GM10266 (cell line): ENCODE measurements around the gene CAPN15.
"Not testable (repeated sequence)": the region's sequence is repeated elsewhere in the genome, so short reads cannot be mapped to it uniquely, and the experiment has no call there.

Source experiments
- DNase-seq: peaks from one replicate; pipeline ENCODE4 v3.0.0; 2012; ENCODE audit errors: extremely low spot score
- TF ChIP-seq, protein P1 (sequence below): IDR thresholded peaks from 2 replicates; pipeline ENCODE4 v1.5.1; 2012; ENCODE audit warnings: mild to moderate bottlenecking, low read depth; ENCODE audit not compliant: control insufficient read depth, insufficient read depth; ENCODE audit errors: missing control alignments

Gene CAPN15

GRCh38 chr16:595094-595528 is 67.6 kb downstream of the CAPN15 start:
- DNase-seq, result no peak
- TF ChIP-seq, protein P1, sequence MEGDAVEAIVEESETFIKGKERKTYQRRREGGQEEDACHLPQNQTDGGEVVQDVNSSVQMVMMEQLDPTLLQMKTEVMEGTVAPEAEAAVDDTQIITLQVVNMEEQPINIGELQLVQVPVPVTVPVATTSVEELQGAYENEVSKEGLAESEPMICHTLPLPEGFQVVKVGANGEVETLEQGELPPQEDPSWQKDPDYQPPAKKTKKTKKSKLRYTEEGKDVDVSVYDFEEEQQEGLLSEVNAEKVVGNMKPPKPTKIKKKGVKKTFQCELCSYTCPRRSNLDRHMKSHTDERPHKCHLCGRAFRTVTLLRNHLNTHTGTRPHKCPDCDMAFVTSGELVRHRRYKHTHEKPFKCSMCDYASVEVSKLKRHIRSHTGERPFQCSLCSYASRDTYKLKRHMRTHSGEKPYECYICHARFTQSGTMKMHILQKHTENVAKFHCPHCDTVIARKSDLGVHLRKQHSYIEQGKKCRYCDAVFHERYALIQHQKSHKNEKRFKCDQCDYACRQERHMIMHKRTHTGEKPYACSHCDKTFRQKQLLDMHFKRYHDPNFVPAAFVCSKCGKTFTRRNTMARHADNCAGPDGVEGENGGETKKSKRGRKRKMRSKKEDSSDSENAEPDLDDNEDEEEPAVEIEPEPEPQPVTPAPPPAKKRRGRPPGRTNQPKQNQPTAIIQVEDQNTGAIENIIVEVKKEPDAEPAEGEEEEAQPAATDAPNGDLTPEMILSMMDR, result no peak

GRCh38 chr16:595942-596735 is 68.6 kb downstream of the CAPN15 start:
- DNase-seq, result no peak
- TF ChIP-seq, protein P1, result no peak

GRCh38 chr16:596736-597060 is 69.2 kb downstream of the CAPN15 start:
- no peak for DNase-seq
- TF ChIP-seq, protein P1, result no peak

DNA sequence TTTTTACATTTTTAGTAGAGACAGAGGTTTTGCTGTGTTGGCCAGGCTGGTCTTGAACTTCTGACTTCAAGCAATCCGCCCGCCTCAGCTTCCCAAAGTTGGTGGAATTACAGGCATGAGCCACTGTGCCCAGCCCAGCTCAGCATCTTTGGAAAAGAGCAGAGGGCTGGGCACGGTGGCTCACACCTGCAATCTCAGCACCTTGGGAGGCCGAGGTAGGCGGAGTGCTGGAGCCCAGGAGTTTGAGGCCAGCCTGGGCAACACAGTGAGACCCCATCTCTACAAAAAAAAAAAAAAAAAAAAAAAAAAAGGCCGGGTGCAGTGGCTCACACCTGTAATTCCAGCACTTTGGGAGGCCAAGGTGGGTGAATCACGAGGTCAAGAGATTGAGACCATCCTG is 70.1 kb downstream of the CAPN15 start:
- DNase-seq, result not testable (repeated sequence)

GRCh38 chr16:598823-599739 is 71.6 kb downstream of the CAPN15 start:
- no peak for DNase-seq
- TF ChIP-seq, protein P1, result no peak

DNA sequence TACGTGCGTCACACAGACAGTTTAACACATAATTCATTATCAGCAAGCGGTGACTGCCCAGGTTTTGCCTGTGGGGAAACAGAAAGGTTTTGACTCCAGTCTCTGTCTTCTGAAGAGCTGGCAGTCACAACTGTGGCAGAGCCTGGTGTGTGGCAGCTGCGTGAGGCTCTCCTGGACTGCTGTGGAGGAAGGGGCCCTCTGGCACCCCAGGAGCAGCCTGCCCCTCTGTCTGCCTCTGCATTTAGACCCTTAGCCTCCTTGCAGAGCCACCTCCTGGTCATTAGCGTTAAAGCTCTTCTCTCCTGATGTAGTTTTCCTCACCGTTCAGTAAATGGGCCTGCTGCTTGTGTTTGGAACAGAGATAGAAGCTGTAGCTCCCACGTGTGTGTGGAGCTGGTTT is 73.3 kb downstream of the CAPN15 start:
- DNase-seq, result no peak

GRCh38 chr16:603933-604332 is 76.4 kb downstream of the CAPN15 start:
- TF ChIP-seq, protein P1, result no peak
- no peak for DNase-seq

More for the DNA sequence above, 73.3 kb downstream of the CAPN15 start:
- TF ChIP-seq, protein P1, result peak; percentile 27
